Astrocyte (in vitro differentiated cells and primary cell): ENCODE results near the gene SPEF1. TPM values are rescaled to one million over a fixed set of nuclear protein-coding genes. Genes with fewer than 3 reads are reported as not detected.

ENCODE experiments used
- DNase-seq: peaks from one replicate; pipeline ENCODE4 v3.0.0-alpha.2; 2010; ENCODE audit warnings: low read depth
- FAIRE-seq: peaks from 2 replicates; lab custom pipeline; 2011; peaks lifted over from hg19 to GRCh38; lab: Jason Lieb, UNC
- H2AFZ ChIP-seq: 2 replicates; pipeline ENCODE4 v1.6.0; 2012; ENCODE audit warnings: low read depth, low read length, inconsistent platforms
- H3K27ac ChIP-seq: 2 replicates; pipeline ENCODE4 v1.5.1; 2011; ENCODE audit warnings: low read depth, low read length, inconsistent platforms
- H3K27me3 ChIP-seq: 2 replicates; pipeline ENCODE4 v1.6.0; 2011; ENCODE audit warnings: low read length, inconsistent platforms; ENCODE audit not compliant: insufficient read depth
- H3K36me3 ChIP-seq: 2 replicates; pipeline ENCODE4 v1.5.1; 2011; ENCODE audit warnings: low read length, inconsistent platforms; ENCODE audit not compliant: insufficient read depth
- H3K4me1 ChIP-seq: 2 replicates; pipeline ENCODE4 v1.5.1; 2011; ENCODE audit warnings: low read length, inconsistent platforms; ENCODE audit not compliant: insufficient read depth
- H3K4me2 ChIP-seq: 2 replicates; pipeline ENCODE4 v1.6.0; 2012; ENCODE audit warnings: low read length, inconsistent platforms
- H3K4me3 ChIP-seq: 2 replicates; pipeline ENCODE4 v1.5.1; 2011; ENCODE audit warnings: low read depth, mild to moderate bottlenecking, low read length, inconsistent platforms; ENCODE audit not compliant: insufficient read depth
- H3K79me2 ChIP-seq: 2 replicates; pipeline ENCODE4 v1.6.0; 2012; ENCODE audit warnings: mild to moderate bottlenecking, low read length, inconsistent platforms; ENCODE audit not compliant: insufficient read depth
- H3K9ac ChIP-seq: 2 replicates; pipeline ENCODE4 v1.6.0; 2012; ENCODE audit warnings: mild to moderate bottlenecking, low read length, inconsistent platforms
- H3K9me3 ChIP-seq: 2 replicates; pipeline ENCODE4 v1.5.1; 2012; ENCODE audit warnings: low read depth, mild to moderate bottlenecking, low read length, inconsistent platforms; ENCODE audit not compliant: insufficient read depth
- H4K20me1 ChIP-seq: 2 replicates; pipeline ENCODE4 v1.6.0; 2012; ENCODE audit warnings: low read length, inconsistent platforms; ENCODE audit not compliant: insufficient read depth
- H3K27ac Mint-ChIP-seq: one replicate; pipeline ENCODE4 v1.8.0; 2021; ENCODE audit warnings: mild to moderate bottlenecking, mixed read lengths; ENCODE audit not compliant: unreplicated experiment
- H3K27me3 Mint-ChIP-seq: one replicate; pipeline ENCODE4 v1.8.0; 2021; ENCODE audit warnings: low read depth, mixed read lengths; ENCODE audit not compliant: unreplicated experiment
- H3K36me3 Mint-ChIP-seq: one replicate; pipeline ENCODE4 v1.8.0; 2021; ENCODE audit warnings: low read depth, mixed read lengths; ENCODE audit not compliant: unreplicated experiment
- H3K4me1 Mint-ChIP-seq: one replicate; pipeline ENCODE4 v1.8.0; 2021; ENCODE audit warnings: low read depth, mixed read lengths; ENCODE audit not compliant: unreplicated experiment
- H3K4me3 Mint-ChIP-seq: one replicate; pipeline ENCODE4 v1.8.0; 2021; ENCODE audit warnings: mild to moderate bottlenecking, moderate library complexity, mixed read lengths; ENCODE audit not compliant: unreplicated experiment
- H3K9me3 Mint-ChIP-seq: one replicate; pipeline ENCODE4 v1.8.0; 2021; ENCODE audit warnings: mild to moderate bottlenecking, mixed read lengths; ENCODE audit not compliant: unreplicated experiment
- CTCF ChIP-seq: IDR thresholded peaks from 2 replicates; pipeline ENCODE4 v1.5.1; 2011; ENCODE audit warnings: low read depth, mild to moderate bottlenecking, inconsistent platforms, low read length, moderate library complexity; ENCODE audit not compliant: insufficient read depth
- EZH2 ChIP-seq: IDR thresholded peaks from 2 replicates; pipeline ENCODE4 v1.6.1; 2012; ENCODE audit warnings: mild to moderate bottlenecking, low read length, inconsistent platforms; ENCODE audit not compliant: insufficient read depth
- total RNA-seq: library from RNA; stranded (reverse); gene quantifications from 2 replicates; pipeline ENCODE4 v1.2.1, GENCODE V29; 2021

Gene SPEF1
- total RNA-seq, 1 donor from 2014 or later: 0.45 TPM

- Histone ChIP-seq H2AFZ (no peak overlapping the region), H3K27me3 (no peaks in the 10 kb centered on the region), H3K9ac (no peak overlapping the region), H3K79me2 (peaks cover 34% of the 10 kb centered on the region), H3K36me3 (peaks cover 3% of the 10 kb centered on the region), H3K4me2 (no peak overlapping the region), H4K20me1 (peaks cover 22% of the 10 kb centered on the region), H3K9me3 (no peaks in the 10 kb centered on the region), H3K4me3 (no peak overlapping the region), H3K4me1 (no peaks in the 10 kb centered on the region), H3K27ac (no peak overlapping the region)
- Mint-ChIP-seq H3K4me3 (no peak overlapping the region), H3K27me3 (no peaks in the 10 kb centered on the region), H3K36me3 (peaks cover 6% of the 10 kb centered on the region), H3K27ac (no peak overlapping the region), H3K4me1 (no peaks in the 10 kb centered on the region), H3K9me3 (no peaks in the 10 kb centered on the region)
- TF ChIP-seq EZH2: no peak
- no peak for TF ChIP-seq CTCF
- no peak for DNase-seq
- FAIRE-seq: no peak
These were observed 20.4 kb downstream of the SPEF1 start for GRCh38 chr20:3760655-3761348.

DNA sequence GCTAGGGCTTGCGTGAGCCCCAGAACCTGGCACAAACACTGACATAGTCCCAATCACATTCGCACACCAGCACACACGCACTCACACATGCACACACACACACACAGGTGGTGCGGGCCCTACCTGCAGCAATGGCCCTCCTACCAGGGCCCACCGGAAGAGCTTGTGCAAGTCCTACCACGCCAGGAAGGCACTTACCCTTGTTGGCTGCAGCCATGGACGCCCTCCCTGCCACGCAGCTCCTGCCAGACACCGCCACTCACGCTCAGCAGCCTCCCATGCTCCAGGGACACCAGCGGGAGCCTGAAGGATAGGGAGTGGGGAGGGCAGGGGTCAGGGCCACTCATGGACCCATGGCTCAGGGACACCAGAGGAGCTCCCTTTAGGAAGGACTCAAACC is 21.4 kb downstream of the SPEF1 start:
- H2AFZ ChIP-seq: no peak overlapping the region
- peaks cover 9% of the 10 kb centered on the region for H3K36me3 Mint-ChIP-seq
- no peaks in the 10 kb centered on the region for H3K4me1 ChIP-seq
- H3K4me2 ChIP-seq: no peak overlapping the region
- H3K4me3 Mint-ChIP-seq: no peak overlapping the region
- no peaks in the 10 kb centered on the region for H3K27me3 ChIP-seq
- FAIRE-seq (no peak), DNase-seq (no peak)
- no peak overlapping the region for H3K9ac ChIP-seq
- H3K9me3 ChIP-seq: no peaks in the 10 kb centered on the region
- peaks cover 25% of the 10 kb centered on the region for H3K79me2 ChIP-seq
- peaks cover 3% of the 10 kb centered on the region for H3K36me3 ChIP-seq
- peaks cover 14% of the 10 kb centered on the region for H4K20me1 ChIP-seq
- no peaks in the 10 kb centered on the region for H3K9me3 Mint-ChIP-seq
- TF ChIP-seq EZH2 (no peak), CTCF (no peak)
- H3K4me1 Mint-ChIP-seq: no peaks in the 10 kb centered on the region
- H3K27me3 Mint-ChIP-seq: no peaks in the 10 kb centered on the region
- no peak overlapping the region for H3K27ac Mint-ChIP-seq
- H3K27ac ChIP-seq: no peak overlapping the region
- no peak overlapping the region for H3K4me3 ChIP-seq

DNA sequence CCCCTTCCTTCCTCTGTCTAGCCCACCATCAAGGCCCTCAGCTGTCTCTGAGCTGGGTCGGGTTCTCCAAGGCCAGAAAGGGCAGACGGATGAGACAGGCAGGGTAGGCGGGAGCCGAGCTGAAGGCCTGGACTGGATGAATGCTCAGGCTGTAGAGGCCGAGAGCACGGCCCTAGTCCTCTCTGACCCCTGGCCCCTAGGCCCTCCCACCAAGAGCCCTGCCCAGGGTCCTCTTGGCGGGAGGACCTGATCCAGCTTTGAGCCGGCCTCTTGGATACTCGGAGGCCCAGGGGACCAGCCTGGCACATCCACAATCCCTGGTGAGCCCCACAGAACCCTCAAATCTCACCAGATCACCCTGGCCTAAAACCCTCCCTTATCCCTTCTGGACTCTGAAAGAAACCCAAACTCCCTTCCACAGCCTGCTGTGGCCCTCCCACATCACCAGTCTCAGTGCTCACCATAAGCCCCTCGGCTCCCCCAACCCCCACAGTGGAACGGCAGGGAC is 21.9 kb downstream of the SPEF1 start:
- FAIRE-seq: no peak
- Histone ChIP-seq H4K20me1 (peaks cover 9% of the 10 kb centered on the region), H3K9me3 (no peaks in the 10 kb centered on the region), H3K4me3 (no peak overlapping the region), H3K27ac (no peak overlapping the region), H3K9ac (no peak overlapping the region), H3K27me3 (no peaks in the 10 kb centered on the region), H2AFZ (no peak overlapping the region), H3K4me2 (no peak overlapping the region), H3K79me2 (peaks cover 20% of the 10 kb centered on the region), H3K36me3 (peaks cover 3% of the 10 kb centered on the region), H3K4me1 (no peaks in the 10 kb centered on the region)
- no peak for DNase-seq
- Mint-ChIP-seq H3K9me3 (no peaks in the 10 kb centered on the region), H3K4me1 (no peaks in the 10 kb centered on the region), H3K27me3 (no peaks in the 10 kb centered on the region), H3K27ac (no peak overlapping the region), H3K4me3 (no peak overlapping the region), H3K36me3 (peaks cover 9% of the 10 kb centered on the region)
- TF ChIP-seq CTCF: no peak
- no peak for TF ChIP-seq EZH2
